ENCODE data around the gene NINJ2.

- TF ChIP-seq CTCF (IDR thresholded peaks at IDR 0.05) = no peak
- TF ChIP-seq POLR2A (IDR thresholded peaks at IDR 0.05) = no peak
Measured at GRCh38 chr12:547883-548470, 115.3 kb downstream of the NINJ2 start.
